HL-60 (cell line): ENCODE data around the gene ARAP2.

Experiments
- CTCF ChIP-seq: IDR thresholded peaks from one replicate; pipeline ENCODE4 v1.5.1; 2011; ENCODE audit warnings: low read length, control low read depth, inconsistent platforms; ENCODE audit not compliant: insufficient read depth
- GABPA ChIP-seq: IDR thresholded peaks from 2 replicates; pipeline ENCODE4 v1.6.1; 2012; ENCODE audit warnings: low read depth
- POLR2AphosphoS5 ChIP-seq: IDR thresholded peaks from 2 replicates; pipeline ENCODE4 v1.6.1; 2012; ENCODE audit warnings: low read depth
- SPI1 ChIP-seq: IDR thresholded peaks from 2 replicates; pipeline ENCODE4 v1.6.1; 2012; ENCODE audit warnings: low read depth, mild to moderate bottlenecking, borderline replicate concordance

- TF ChIP-seq CTCF (no peak), GABPA (no peak), POLR2AphosphoS5 (no peak), SPI1 (no peak)
Measured at GRCh38 chr4:36206012-36206411, 38.3 kb downstream of the ARAP2 start.
